WERI-Rb-1 (cell line): ENCODE results near the gene FXYD2.
"Not testable (repeated sequence)": the region's sequence is repeated elsewhere in the genome, so short reads cannot be mapped to it uniquely, and the experiment has no call there.

Experiments used
- DNase-seq: peaks from one replicate; pipeline ENCODE4 v3.0.0-alpha.2; 2020
- H3K27ac ChIP-seq: fragments of 250-450 bp; sonication (Bioruptor Pico); 2 replicates; pipeline ENCODE4 v1.5.1; 2020; ENCODE audit warnings: mild to moderate bottlenecking, moderate library complexity
- H3K27me3 ChIP-seq: fragments of 250-450 bp; sonication (Bioruptor Pico); 2 replicates; pipeline ENCODE4 v1.5.1; 2021; ENCODE audit warnings: mild to moderate bottlenecking, low read depth, moderate library complexity; ENCODE audit not compliant: insufficient read depth, severe bottlenecking
- H3K36me3 ChIP-seq: fragments of 250-450 bp; sonication (Bioruptor Pico); 2 replicates; pipeline ENCODE4 v1.5.1; 2020; ENCODE audit warnings: mild to moderate bottlenecking, moderate library complexity
- H3K4me3 ChIP-seq: 2 replicates; pipeline ENCODE4 v1.5.1; 2011; ENCODE audit warnings: low read depth, mild to moderate bottlenecking, control low read depth, low read length
- H3K9me3 ChIP-seq: fragments of 250-450 bp; sonication (Bioruptor Pico); 2 replicates; pipeline ENCODE4 v1.5.1; 2021; ENCODE audit warnings: mild to moderate bottlenecking, moderate library complexity; ENCODE audit not compliant: severe bottlenecking
- TF ChIP-seq, protein P1 (sequence below): IDR thresholded peaks from 2 replicates; pipeline ENCODE4 v1.5.1; 2011; ENCODE audit warnings: low read depth, mild to moderate bottlenecking, control low read depth, inconsistent platforms, low read length

Gene FXYD2

DNA sequence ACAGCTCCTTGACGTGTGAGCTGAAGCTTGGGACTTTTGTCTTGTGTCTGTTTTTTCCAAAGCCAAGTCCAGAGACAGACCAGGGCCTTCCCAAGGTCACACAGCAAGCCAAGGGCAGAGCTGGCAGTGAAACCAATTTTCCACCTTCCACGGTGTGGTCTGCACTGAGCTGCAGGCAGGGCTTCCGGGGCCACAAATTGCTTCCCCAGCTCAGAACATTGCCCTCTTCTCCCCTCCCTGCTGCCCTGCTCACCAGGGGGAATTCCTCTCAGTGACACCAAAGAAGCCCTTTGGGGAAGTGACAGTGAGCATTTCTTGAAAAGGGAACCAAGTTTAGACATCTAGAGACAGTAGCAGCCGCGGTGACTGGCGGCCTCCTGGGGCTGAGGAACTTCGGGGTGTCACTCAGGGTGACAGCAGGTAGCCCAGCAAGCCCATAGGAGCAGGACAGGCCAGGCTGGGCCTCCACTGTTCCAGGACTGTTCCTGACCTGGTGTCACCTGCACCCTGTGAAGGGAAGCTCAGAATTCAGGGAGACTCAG is 9.2 kb downstream of the FXYD2 start:
- Histone ChIP-seq H3K9me3 (no peaks in the 10 kb centered on the region), H3K27ac (peak overlapping the region; percentile 94), H3K27me3 (no peaks in the 10 kb centered on the region), H3K36me3 (no peaks in the 10 kb centered on the region), H3K4me3 (peak overlapping the region; percentile 46)
- no peak for DNase-seq
- TF ChIP-seq, protein P1, sequence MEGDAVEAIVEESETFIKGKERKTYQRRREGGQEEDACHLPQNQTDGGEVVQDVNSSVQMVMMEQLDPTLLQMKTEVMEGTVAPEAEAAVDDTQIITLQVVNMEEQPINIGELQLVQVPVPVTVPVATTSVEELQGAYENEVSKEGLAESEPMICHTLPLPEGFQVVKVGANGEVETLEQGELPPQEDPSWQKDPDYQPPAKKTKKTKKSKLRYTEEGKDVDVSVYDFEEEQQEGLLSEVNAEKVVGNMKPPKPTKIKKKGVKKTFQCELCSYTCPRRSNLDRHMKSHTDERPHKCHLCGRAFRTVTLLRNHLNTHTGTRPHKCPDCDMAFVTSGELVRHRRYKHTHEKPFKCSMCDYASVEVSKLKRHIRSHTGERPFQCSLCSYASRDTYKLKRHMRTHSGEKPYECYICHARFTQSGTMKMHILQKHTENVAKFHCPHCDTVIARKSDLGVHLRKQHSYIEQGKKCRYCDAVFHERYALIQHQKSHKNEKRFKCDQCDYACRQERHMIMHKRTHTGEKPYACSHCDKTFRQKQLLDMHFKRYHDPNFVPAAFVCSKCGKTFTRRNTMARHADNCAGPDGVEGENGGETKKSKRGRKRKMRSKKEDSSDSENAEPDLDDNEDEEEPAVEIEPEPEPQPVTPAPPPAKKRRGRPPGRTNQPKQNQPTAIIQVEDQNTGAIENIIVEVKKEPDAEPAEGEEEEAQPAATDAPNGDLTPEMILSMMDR: no peak

DNA sequence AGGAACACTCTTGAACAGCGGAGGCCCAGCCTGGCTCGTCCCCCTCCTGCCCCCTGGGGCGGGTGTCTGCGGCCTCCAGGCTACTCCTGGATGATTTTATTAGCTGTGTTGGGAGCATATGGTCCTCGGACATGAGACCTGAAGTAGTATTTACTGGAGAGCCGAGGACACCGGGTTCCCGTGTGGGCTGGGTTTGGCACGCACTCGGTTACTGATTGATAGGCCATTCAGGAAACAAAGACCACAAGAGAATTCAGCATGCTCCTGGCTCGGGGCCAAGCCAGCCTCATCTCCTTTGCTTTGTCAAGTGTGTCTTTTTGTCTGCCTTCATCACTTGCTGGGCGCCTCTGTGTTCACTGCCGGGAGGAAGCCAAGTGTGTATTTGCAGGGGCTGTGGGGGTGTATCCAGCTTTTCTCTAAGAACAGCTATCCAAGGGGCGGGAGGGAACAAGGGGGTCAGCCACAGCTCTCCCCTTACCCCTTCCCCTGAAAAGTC is 9.7 kb downstream of the FXYD2 start:
- TF ChIP-seq, protein P1: no peak
- Histone ChIP-seq H3K27me3 (no peaks in the 10 kb centered on the region), H3K4me3 (peak overlapping the region; percentile 2), H3K9me3 (no peaks in the 10 kb centered on the region), H3K36me3 (no peaks in the 10 kb centered on the region), H3K27ac (peak overlapping the region; percentile 94)
- peak; percentile 71 for DNase-seq

DNA sequence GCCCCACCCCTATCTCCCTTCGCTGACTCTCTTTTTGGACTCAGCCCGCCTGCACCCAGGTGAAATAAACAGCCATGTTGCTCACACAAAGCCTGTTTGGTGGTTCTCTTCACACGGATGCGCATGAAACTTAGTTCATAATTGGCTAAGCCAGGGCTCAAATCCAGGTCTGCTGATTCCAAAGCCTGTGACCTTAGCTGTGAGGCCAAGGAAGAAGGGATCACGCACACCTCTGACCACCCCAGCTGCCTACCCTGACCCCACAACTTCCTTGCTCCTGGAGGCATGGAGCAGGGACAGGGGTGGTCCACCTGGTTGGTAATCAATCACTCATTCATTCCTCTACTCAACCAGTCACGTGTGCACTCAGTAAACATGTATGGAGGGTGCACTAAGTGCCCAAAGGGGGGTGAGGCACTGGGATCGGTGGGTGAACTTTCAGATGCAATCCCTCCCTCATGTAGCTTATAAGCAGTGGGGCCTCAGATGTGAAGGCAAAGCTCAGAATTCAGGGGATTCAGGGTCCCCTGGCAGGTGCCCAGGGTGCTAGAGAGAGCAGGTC is 10.3 kb downstream of the FXYD2 start:
- H3K4me3 ChIP-seq: peak overlapping the region; percentile 2
- TF ChIP-seq, protein P1: no peak
- no peaks in the 10 kb centered on the region for H3K9me3 ChIP-seq
- peak overlapping the region; percentile 94 for H3K27ac ChIP-seq
- H3K27me3 ChIP-seq: no peaks in the 10 kb centered on the region
- H3K36me3 ChIP-seq: no peaks in the 10 kb centered on the region
- DNase-seq: peak; percentile 71

DNA sequence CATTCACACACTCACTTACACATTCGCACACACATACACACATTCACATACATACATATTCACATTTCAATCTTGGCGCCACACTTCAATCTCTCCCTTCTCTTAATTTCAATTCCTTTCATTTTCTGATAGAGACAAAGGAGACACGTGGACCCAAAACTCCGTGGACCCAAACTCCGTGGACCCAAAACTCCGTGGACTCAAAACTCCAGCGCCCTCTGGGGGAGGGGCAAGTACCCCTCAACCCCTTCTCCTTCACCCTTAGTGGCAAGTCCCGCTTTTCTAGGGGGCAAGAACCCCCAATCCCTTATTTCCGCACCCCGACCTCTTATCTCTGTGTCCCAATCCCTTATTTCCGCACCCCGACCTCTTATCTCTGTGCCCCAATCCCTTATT is 14.5 kb downstream of the FXYD2 start:
- H3K27me3 ChIP-seq, H3K4me3 ChIP-seq, H3K9me3 ChIP-seq, H3K36me3 ChIP-seq, DNase-seq, H3K27ac ChIP-seq: not testable (repeated sequence)

DNA sequence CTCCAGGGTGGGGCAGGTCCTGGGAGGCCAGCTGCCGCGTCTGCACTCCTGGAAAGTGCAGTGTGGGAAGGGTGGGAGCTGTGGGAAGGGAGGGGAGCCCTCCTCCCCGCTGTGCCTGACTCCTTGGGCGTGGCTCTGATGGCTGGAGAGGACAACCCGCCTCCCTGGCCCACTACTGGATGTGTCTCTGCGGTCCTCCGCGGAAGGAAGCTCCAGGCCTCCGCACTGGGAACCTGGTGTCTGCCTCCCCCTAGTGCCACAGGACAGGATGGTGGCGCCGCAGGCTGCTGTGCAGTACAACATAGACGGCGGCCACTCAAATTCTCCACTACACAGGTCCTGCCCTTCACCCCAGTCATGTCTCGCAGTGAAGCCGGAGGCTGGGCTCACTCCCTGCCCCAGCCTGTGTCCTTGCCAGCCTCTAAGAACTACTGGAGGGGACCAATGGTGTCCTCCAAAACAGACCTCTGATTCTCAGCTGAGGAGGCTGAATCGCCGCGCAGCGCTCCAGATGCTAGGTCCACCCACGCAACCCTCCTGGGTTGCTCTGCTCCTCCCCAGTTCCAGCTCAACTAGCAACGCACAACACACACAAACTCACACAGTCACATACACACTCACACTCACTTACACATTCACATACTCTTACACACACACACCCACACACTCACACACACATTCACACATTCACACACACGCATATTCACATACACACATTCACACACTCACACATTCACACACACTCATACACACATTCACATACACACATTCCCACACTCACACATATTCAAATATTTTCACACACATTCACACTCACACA is 15.1 kb downstream of the FXYD2 start:
- Histone ChIP-seq H3K36me3 (no peaks in the 10 kb centered on the region), H3K27ac (no peak overlapping the region), H3K27me3 (no peaks in the 10 kb centered on the region), H3K9me3 (no peaks in the 10 kb centered on the region), H3K4me3 (no peak overlapping the region)
- TF ChIP-seq, protein P1: peak; percentile 91
- DNase-seq: peak; percentile 92

DNA sequence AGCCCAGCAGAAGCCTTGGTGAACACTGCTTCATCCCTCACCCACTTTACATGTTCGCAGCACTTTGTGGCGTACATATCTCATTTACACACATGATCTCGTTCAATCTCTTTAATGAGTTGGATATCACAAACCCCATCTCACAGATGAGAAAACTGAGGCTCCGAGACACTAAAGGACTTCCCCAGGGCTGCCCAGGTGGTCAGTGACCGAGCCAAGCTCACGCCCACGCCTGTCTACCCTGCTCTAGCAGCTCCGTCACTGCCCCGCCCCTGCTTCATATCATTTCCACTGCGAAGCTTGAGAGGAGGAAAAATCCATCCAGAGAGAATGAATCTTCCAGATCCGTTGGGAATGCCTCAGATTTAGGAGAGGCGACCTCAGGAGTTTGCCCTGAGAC is 15.8 kb downstream of the FXYD2 start:
- H3K36me3 ChIP-seq: no peaks in the 10 kb centered on the region
- DNase-seq: no peak
- no peak overlapping the region for H3K27ac ChIP-seq
- TF ChIP-seq, protein P1: no peak
- H3K27me3 ChIP-seq: no peaks in the 10 kb centered on the region
- no peak overlapping the region for H3K4me3 ChIP-seq
- no peaks in the 10 kb centered on the region for H3K9me3 ChIP-seq
